HEK293 (cell line): ENCODE data around the gene AGR2.

ENCODE experiments used
- CTCF ChIA-PET: fragments of 350-600 bp; formaldehyde crosslinking; extraction: SDS; loops from one replicate; lab custom pipeline; 2021; ENCODE audit warnings: antibody characterized with exemption; lab: Yijun Ruan, JAX
- POLR2A ChIA-PET: fragments of 300-600 bp; formaldehyde crosslinking; extraction: SDS; loops from one replicate; lab custom pipeline; 2020; ENCODE audit warnings: antibody characterized with exemption, inconsistent platforms; lab: Yijun Ruan, JAX
- H3K27ac ChIP-seq: fragments of 200-500 bp; sonication (Bioruptor generic); 2 replicates; pipeline ENCODE4 v1.5.1; 2014; ENCODE audit warnings: low read depth, low read length, control low read depth, inconsistent platforms; ENCODE audit errors: extremely low read depth
- H3K36me3 ChIP-seq, 2 experiments: fragments of 200-500 bp in 1 of 2; sonication (Bioruptor generic) in 1 of 2; 1 replicate in 1 of 2; 2 replicates in 1 of 2; pipeline ENCODE4 v1.5.1; 2014 to 2017; ENCODE audit warnings: inconsistent platforms in 2 of 2, low read length in 2 of 2; ENCODE audit not compliant: control insufficient read depth in 2 of 2, insufficient read depth in 1 of 2
- H3K4me1 ChIP-seq: fragments of 200-500 bp; sonication (Bioruptor generic); 2 replicates; pipeline ENCODE4 v1.5.1; 2014; ENCODE audit warnings: mild to moderate bottlenecking, low read length, inconsistent platforms; ENCODE audit not compliant: control insufficient read depth, insufficient read depth
- H3K4me3 ChIP-seq: 2 replicates; pipeline ENCODE4 v1.5.1; 2011; ENCODE audit warnings: low read depth, mild to moderate bottlenecking, control low read depth, low read length, moderate library complexity
- H3K9me3 ChIP-seq: fragments of 200-500 bp; sonication (Bioruptor generic); 2 replicates; pipeline ENCODE4 v1.5.1; 2014; ENCODE audit warnings: low read depth, low read length, inconsistent platforms; ENCODE audit not compliant: control insufficient read depth, insufficient read depth
- GLIS2 ChIP-seq: fragments of 450-650 bp; formaldehyde crosslinking; IDR thresholded peaks from 2 replicates; pipeline ENCODE4 v1.5.1; 2016; ENCODE audit warnings: missing biosample characterization, missing genetic modification characterization
- IKZF3 ChIP-seq: fragments of 450-650 bp; IDR thresholded peaks from 2 replicates; pipeline ENCODE4 v1.5.0; 2018; ENCODE audit warnings: missing biosample characterization, mild to moderate bottlenecking, missing genetic modification characterization, moderate library complexity
- KLF8 ChIP-seq: fragments of 450-650 bp; formaldehyde crosslinking; IDR thresholded peaks from 2 replicates; pipeline ENCODE4 v1.5.1; 2016; ENCODE audit warnings: missing biosample characterization, missing genetic modification characterization
- KLF9 ChIP-seq: fragments of 450-650 bp; formaldehyde crosslinking; IDR thresholded peaks from 2 replicates; pipeline ENCODE4 v1.5.1; 2016; ENCODE audit warnings: missing biosample characterization, missing genetic modification characterization, low read depth
- PATZ1 ChIP-seq: fragments of 450-650 bp; formaldehyde crosslinking; IDR thresholded peaks from 2 replicates; pipeline ENCODE4 v1.5.1; 2016; ENCODE audit warnings: missing biosample characterization, missing genetic modification characterization
- PRDM1 ChIP-seq: fragments of 450-650 bp; formaldehyde crosslinking; IDR thresholded peaks from 2 replicates; pipeline ENCODE4; 2016; ENCODE audit warnings: missing biosample characterization, missing genetic modification characterization
- REST ChIP-seq: fragments of 450-650 bp; formaldehyde crosslinking; IDR thresholded peaks from 2 replicates; pipeline ENCODE4 v1.5.1; 2016; ENCODE audit warnings: missing biosample characterization, missing genetic modification characterization
- SP2 ChIP-seq: fragments of 450-650 bp; formaldehyde crosslinking; IDR thresholded peaks from 2 replicates; pipeline ENCODE4 v1.5.1; 2016; ENCODE audit warnings: missing biosample characterization, missing genetic modification characterization
- SP3 ChIP-seq: fragments of 450-650 bp; formaldehyde crosslinking; IDR thresholded peaks from 2 replicates; pipeline ENCODE4 v1.5.1; 2016; ENCODE audit warnings: missing biosample characterization, missing genetic modification characterization
- ZBTB10 ChIP-seq: fragments of 450-650 bp; formaldehyde crosslinking; IDR thresholded peaks from 2 replicates; pipeline ENCODE4 v1.5.1; 2016; ENCODE audit warnings: missing biosample characterization, missing genetic modification characterization
- ZBTB26 ChIP-seq: fragments of 450-650 bp; formaldehyde crosslinking; optimal IDR thresholded peaks from 2 replicates; pipeline ENCODE3; 2016; ENCODE audit warnings: missing biosample characterization, mild to moderate bottlenecking, missing genetic modification characterization
- ZBTB48 ChIP-seq: fragments of 450-650 bp; formaldehyde crosslinking; IDR thresholded peaks from 2 replicates; pipeline ENCODE4 v1.5.1; 2016; ENCODE audit warnings: missing biosample characterization, missing genetic modification characterization
- ZEB2 ChIP-seq: fragments of 450-650 bp; formaldehyde crosslinking; IDR thresholded peaks from 2 replicates; pipeline ENCODE4 v1.5.1; 2016; ENCODE audit warnings: missing biosample characterization, missing genetic modification characterization
- ZNF335 ChIP-seq: fragments of 450-650 bp; formaldehyde crosslinking; conservative IDR thresholded peaks from 2 replicates; pipeline ENCODE4 v1.5.1; 2016; ENCODE audit warnings: missing biosample characterization, missing genetic modification characterization
- ZNF37A ChIP-seq: fragments of 450-650 bp; IDR thresholded peaks from 2 replicates; pipeline ENCODE4 v1.5.1; 2018; ENCODE audit warnings: missing biosample characterization, missing genetic modification characterization
- ZNF48 ChIP-seq: fragments of 450-650 bp; formaldehyde crosslinking; IDR thresholded peaks from 2 replicates; pipeline ENCODE4 v1.5.1; 2016; ENCODE audit warnings: missing biosample characterization, missing genetic modification characterization
- ZNF549 ChIP-seq: fragments of 450-650 bp; IDR thresholded peaks from 2 replicates; pipeline ENCODE4 v1.5.1; 2018; ENCODE audit warnings: missing biosample characterization, missing genetic modification characterization, mild to moderate bottlenecking, inconsistent platforms, moderate library complexity
- ZNF600 ChIP-seq: fragments of 450-650 bp; formaldehyde crosslinking; IDR thresholded peaks from 2 replicates; pipeline ENCODE4 v1.5.1; 2016; ENCODE audit warnings: missing biosample characterization, missing genetic modification characterization
- ZNF629 ChIP-seq: fragments of 450-650 bp; formaldehyde crosslinking; IDR thresholded peaks from 2 replicates; pipeline ENCODE4 v1.5.1; 2017; ENCODE audit warnings: missing biosample characterization, missing genetic modification characterization
- ZNF76 ChIP-seq: fragments of 450-650 bp; formaldehyde crosslinking; IDR thresholded peaks from 2 replicates; pipeline ENCODE4; 2016; ENCODE audit warnings: low read depth, missing biosample characterization, missing genetic modification characterization, borderline replicate concordance

The AGR2 gene

GRCh38 chr7:16753932-16754855, 50.6 kb downstream of the AGR2 start (continued):
- peak; percentile 51; the same call in 1 of the 2 replicates for TF ChIP-seq ZBTB10 (tag by site-specific recombination)
- peak; percentile 93 for TF ChIP-seq ZBTB26 (tag by site-specific recombination)
- TF ChIP-seq ZNF48, result no peak
- TF ChIP-seq ZNF335 (tag by site-specific recombination), result peak; percentile 91
- 0 out of 2 replicates have a peak, but pooled peaks have one; percentile 10 for TF ChIP-seq REST (tag by site-specific recombination)
- 0 out of 2 replicates have a peak, but pooled peaks have one; percentile 55 for TF ChIP-seq ZEB2 (tag by site-specific recombination)
- TF ChIP-seq PATZ1 (tag by site-specific recombination), result 0 out of 2 replicates have a peak, but pooled peaks have one; percentile 44
- TF ChIP-seq ZBTB48 (tag by site-specific recombination), result 0 out of 2 replicates have a peak, but pooled peaks have one; percentile 26
- TF ChIP-seq ZNF76, result peak; percentile 67; the same call in 1 of the 2 replicates
- no peak for TF ChIP-seq ZNF549 (tag by site-specific recombination)
- peak; percentile 42; the same call in 1 of the 2 replicates for TF ChIP-seq KLF9

DNA sequence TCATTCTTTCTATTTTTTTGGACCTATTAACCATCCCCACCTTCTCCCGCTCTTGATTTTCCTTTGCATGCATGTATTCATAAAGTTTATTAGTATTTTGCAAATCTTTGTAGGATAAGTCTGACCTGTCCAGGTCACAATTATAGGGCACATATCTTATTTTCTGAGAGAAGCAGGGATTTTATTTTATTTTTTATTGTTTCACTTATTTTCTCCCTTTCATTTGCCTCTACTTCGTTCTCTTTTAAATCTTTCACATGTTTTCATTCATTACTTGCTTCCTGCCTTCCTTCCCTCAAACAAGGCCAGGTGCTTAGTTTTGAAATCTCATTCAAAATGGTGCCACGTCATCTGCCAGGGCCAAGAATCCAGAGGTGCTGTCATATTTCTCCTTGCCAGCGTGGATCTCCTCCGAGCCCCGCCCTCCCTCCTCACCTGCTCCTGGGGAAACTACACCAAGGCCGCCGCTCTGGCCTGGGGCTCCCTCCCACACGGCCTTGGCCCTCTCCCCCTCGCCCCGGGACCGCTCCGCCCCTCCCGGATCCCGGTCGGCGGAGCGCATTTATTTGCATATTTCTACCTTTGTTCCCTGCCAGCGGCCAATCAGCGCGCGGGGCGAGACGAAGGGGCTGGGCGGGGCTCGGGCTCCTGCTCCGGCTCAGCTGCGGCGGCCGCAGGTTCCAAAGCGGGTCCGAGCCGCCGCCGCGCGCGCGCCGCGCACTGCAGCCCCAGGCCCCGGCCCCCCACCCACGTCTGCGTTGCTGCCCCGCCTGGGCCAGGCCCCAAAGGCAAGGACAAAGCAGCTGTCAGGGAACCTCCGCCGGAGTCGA, 51.5 kb downstream of the AGR2 start, which contains the start of gene TSPAN13:
Gene TSPAN13, plus strand, starts transcription at position 654 of the 830 bp plus-strand sequence. CDS start 213 bp downstream, outside the sequence.
- ChIA-PET CTCF (no interaction called here), POLR2A (interaction anchor here (2.1 kb wide), 1 partner anchor 17 kb away, joined by 9 read pairs; no protein-coding TSS in a partner anchor)
- no peaks in the 10 kb centered on the region for H3K9me3 ChIP-seq
- H3K27ac ChIP-seq, result peak within 1 kb of the TSS; percentile 45; the same call in 1 of the 2 replicates
- H3K4me3 ChIP-seq, result peak within 1 kb of the TSS; percentile 93
- H3K36me3 ChIP-seq, result no peaks in the 10 kb centered on the region
- peaks cover 6% of the 10 kb centered on the region; the same call in 1 of the 2 replicates for H3K4me1 ChIP-seq
- TF ChIP-seq ZNF629 (tag by site-specific recombination), result peak; percentile 36; the same call in 1 of the 2 replicates
- TF ChIP-seq IKZF3 (tag by site-specific recombination), result no peak
- peak; percentile 41; the same call in 1 of the 2 replicates for TF ChIP-seq SP3
- TF ChIP-seq ZNF600 (tag by site-specific recombination), result peak; percentile 70
- peak; percentile 78; the same call in 1 of the 2 replicates for TF ChIP-seq PATZ1 (tag by site-specific recombination)
- peak; percentile 60 for TF ChIP-seq GLIS2 (tag by site-specific recombination)
- peak; percentile 10; the same call in 1 of the 2 replicates for TF ChIP-seq KLF8 (tag by site-specific recombination)
- peak; percentile 73 for TF ChIP-seq SP2 (tag by site-specific recombination)
- TF ChIP-seq PRDM1, result peak; percentile 72
- no peak for TF ChIP-seq ZNF37A (tag by site-specific recombination)
